Mucosa of stomach (tissue), 1 donor: ENCODE data around the gene PADI3.

Experiments used
- H3K27me3 ChIP-seq: one replicate; pipeline ENCODE4 v1.7.0; 2013; ENCODE audit warnings: mild to moderate bottlenecking, low read length; ENCODE audit not compliant: control insufficient read depth, insufficient read depth
- H3K36me3 ChIP-seq: one replicate; pipeline ENCODE4 v1.7.0; 2013; ENCODE audit warnings: low read length; ENCODE audit not compliant: control insufficient read depth, insufficient read depth
- H3K4me1 ChIP-seq: one replicate; pipeline ENCODE4 v1.7.0; 2013; ENCODE audit warnings: mild to moderate bottlenecking, low read length; ENCODE audit not compliant: control insufficient read depth, insufficient read depth
- H3K4me3 ChIP-seq: one replicate; pipeline ENCODE4 v1.7.0; 2013; ENCODE audit warnings: low read length
- H3K9ac ChIP-seq: one replicate; pipeline ENCODE4 v1.7.0; 2013; ENCODE audit warnings: mild to moderate bottlenecking, low read length, moderate library complexity
- H3K9me3 ChIP-seq: one replicate; pipeline ENCODE4 v1.7.0; 2013; ENCODE audit warnings: mild to moderate bottlenecking, low read length, moderate library complexity; ENCODE audit not compliant: control insufficient read depth
- donor health status: Pancreatic carcinoma.

Gene PADI3

GRCh38 chr1:17301767-17302166, 52.9 kb downstream of the PADI3 start:
- Histone ChIP-seq H3K4me1 (no peaks in the 10 kb centered on the region), H3K9ac (no peak overlapping the region), H3K4me3 (no peak overlapping the region)

GRCh38 chr1:17304151-17304825, 55.4 kb downstream of the PADI3 start:
- H3K36me3 ChIP-seq, result no peaks in the 10 kb centered on the region
- H3K4me1 ChIP-seq, result no peaks in the 10 kb centered on the region
- no peak overlapping the region for H3K9ac ChIP-seq
- H3K4me3 ChIP-seq, result no peak overlapping the region
- peaks cover 16% of the 10 kb centered on the region for H3K27me3 ChIP-seq
- no peaks in the 10 kb centered on the region for H3K9me3 ChIP-seq

More at GRCh38 chr1:17301767-17302166, 52.9 kb downstream of the PADI3 start:
- Histone ChIP-seq H3K27me3 (no peaks in the 10 kb centered on the region), H3K9me3 (no peaks in the 10 kb centered on the region), H3K36me3 (no peaks in the 10 kb centered on the region)

DNA sequence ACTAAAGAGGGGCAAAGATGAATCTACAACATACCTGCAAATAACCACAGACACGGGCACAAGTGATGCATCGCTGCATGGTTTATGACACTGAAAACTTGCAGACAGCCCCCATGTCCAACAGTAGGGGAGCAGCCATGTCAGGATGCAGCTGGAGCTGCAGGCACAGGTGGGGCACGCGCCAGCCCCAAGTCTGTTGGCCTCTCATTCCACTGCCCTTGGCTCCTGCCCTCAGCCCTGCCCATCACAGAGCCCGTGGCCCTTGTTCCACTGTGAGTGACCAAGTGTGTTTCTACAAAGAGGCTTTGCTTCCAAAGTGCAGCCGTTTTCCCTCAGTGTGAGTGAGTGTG, 55.9 kb downstream of the PADI3 start:
- Histone ChIP-seq H3K4me1 (no peaks in the 10 kb centered on the region), H3K9me3 (no peaks in the 10 kb centered on the region), H3K9ac (no peak overlapping the region), H3K36me3 (no peaks in the 10 kb centered on the region), H3K4me3 (no peak overlapping the region), H3K27me3 (peaks cover 20% of the 10 kb centered on the region)

DNA sequence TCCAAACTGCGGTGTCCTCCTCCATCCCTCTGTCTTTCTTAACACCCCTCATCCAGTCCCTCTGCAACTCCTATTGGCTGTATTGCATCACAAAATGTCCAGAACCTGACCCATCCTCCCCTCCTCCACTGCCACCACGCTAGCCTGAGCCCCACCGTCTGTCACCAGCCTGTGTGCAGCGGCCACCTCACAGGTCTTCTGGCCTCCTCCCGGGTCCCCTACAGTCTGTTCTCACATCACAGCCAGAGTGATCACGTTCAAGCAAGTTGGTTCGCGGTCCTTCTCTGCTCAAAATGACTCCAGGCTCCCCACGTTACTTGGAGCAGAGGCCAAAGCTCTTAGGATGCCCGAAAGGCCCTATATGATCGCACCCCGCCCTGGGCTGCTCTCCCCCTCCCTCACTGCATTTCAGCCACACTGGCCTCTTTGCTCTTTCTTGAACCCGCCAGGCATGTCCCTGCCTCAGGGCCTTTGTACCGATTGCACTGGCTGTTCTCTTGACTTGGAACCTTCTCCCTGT, 56.7 kb downstream of the PADI3 start:
- Histone ChIP-seq H3K27me3 (peaks cover 27% of the 10 kb centered on the region), H3K4me3 (no peak overlapping the region), H3K9ac (no peak overlapping the region), H3K36me3 (no peaks in the 10 kb centered on the region), H3K9me3 (no peaks in the 10 kb centered on the region), H3K4me1 (no peaks in the 10 kb centered on the region)

DNA sequence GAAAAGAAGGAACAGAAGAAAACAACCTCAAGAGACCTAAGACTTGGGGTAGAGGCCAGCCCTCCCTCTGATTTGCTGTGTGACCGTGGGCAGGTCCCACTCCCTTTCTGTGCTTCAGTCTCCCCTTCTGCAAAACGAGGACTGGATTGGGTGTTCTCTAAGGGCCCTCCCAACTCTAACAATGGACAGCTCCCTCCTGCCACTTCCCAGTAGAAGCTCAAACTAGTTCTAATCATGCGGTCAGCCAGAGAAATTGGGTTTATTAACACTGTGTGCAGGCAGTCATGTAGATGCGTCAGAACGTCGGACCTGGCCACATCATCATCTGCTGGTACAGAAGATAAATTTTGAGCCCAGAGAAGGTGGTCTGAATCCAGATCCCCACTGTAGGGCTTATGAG, 57.5 kb downstream of the PADI3 start:
- Histone ChIP-seq H3K9me3 (no peaks in the 10 kb centered on the region), H3K36me3 (no peaks in the 10 kb centered on the region), H3K4me3 (no peak overlapping the region), H3K9ac (no peak overlapping the region), H3K27me3 (peaks cover 27% of the 10 kb centered on the region), H3K4me1 (no peaks in the 10 kb centered on the region)

GRCh38 chr1:17306921-17307320, 58.0 kb downstream of the PADI3 start:
- no peak overlapping the region for H3K4me3 ChIP-seq
- H3K4me1 ChIP-seq, result no peaks in the 10 kb centered on the region
- H3K36me3 ChIP-seq, result no peaks in the 10 kb centered on the region
- H3K9me3 ChIP-seq, result no peaks in the 10 kb centered on the region
- no peak overlapping the region for H3K9ac ChIP-seq
- H3K27me3 ChIP-seq, result peaks cover 27% of the 10 kb centered on the region

- peaks cover 27% of the 10 kb centered on the region for H3K27me3 ChIP-seq
- no peaks in the 10 kb centered on the region for H3K36me3 ChIP-seq
- H3K4me1 ChIP-seq, result no peaks in the 10 kb centered on the region
- no peaks in the 10 kb centered on the region for H3K9me3 ChIP-seq
- H3K4me3 ChIP-seq, result no peak overlapping the region
- H3K9ac ChIP-seq, result no peak overlapping the region
These were observed 58.4 kb downstream of the PADI3 start for GRCh38 chr1:17307329-17307728.

DNA sequence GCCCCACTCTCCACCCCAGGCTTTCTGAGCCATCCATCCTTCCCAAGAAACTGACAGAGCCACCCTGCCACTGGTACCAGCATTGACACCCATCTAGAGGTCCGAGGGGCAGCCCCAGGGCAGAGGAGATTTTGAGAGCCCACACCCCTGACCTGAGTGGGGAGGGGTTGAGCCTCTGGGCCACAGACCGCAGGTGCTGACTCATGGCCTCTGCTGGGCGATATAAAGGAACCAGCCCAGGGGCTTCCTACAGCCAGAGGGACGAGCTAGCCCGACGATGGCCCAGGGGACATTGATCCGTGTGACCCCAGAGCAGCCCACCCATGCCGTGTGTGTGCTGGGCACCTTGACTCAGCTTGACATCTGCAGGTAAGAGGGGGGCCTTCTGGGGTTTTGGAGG, 59.0 kb downstream of the PADI3 start, which contains the start of gene PADI4:
PADI4 (plus strand) TSS at position 252 of the 400 bp plus-strand sequence; CDS start at position 278, 26 bp downstream.
- H3K9me3 ChIP-seq, result no peaks in the 10 kb centered on the region
- peaks cover 27% of the 10 kb centered on the region for H3K27me3 ChIP-seq
- no peaks in the 10 kb centered on the region for H3K36me3 ChIP-seq
- H3K4me3 ChIP-seq, result no peak within 1 kb of the TSS
- H3K4me1 ChIP-seq, result no peaks in the 10 kb centered on the region
- H3K9ac ChIP-seq, result no peak within 1 kb of the TSS

DNA sequence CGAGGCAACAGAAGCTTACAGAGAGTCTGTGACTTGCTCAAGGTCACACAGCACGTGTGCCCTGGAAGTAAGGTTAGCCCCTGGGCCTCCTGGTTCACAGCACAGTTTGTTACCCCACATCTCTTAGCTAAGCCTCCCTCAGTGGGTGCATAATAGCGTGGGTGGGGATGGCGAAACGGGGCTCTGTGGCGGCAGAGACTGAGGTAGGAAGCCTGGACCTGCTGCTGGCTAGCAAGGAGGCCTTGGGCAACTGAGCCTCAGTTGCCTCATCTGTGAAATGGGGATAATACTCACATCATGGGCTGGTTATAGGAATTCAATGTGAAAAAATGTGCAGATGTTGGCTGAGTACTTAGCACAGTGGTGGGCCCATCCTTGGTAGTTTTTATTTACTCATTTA, 59.7 kb downstream of the PADI3 start:
- Histone ChIP-seq H3K9me3 (no peaks in the 10 kb centered on the region), H3K36me3 (no peaks in the 10 kb centered on the region), H3K4me1 (no peaks in the 10 kb centered on the region), H3K4me3 (no peak overlapping the region), H3K27me3 (peaks cover 27% of the 10 kb centered on the region), H3K9ac (no peak overlapping the region)

DNA sequence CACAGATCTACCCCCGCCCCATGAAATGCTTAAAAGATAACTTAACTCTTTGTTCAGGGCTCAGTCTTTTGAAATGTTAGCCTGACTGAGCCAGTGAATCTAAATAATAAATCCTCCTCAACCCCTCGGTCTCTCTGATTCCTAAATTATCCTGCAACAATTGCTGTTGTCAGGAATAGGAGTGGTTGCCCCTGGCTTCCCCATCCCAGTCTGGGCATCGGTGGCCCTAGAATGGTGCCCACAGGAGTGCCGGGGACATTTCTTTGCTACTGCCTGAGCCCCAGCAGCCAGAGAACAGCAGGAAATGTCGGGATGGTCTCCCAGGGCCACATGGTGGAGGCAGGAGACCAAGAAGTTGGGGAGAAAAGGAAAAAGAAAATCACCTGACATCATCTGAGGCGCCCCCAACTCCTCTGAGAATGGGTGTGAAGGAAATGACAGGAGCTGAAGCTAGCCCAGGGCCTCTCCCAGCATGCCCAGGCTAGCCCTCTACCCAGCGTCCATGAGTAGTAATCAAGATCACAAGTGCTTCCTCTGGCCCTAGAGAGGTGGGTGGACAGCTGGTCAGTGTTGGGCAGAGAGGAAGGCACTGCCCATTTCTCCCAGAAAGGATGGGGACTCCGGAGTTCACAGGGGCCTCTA, 60.6 kb downstream of the PADI3 start:
- no peak overlapping the region for H3K9ac ChIP-seq
- peaks cover 27% of the 10 kb centered on the region for H3K27me3 ChIP-seq
- H3K36me3 ChIP-seq, result no peaks in the 10 kb centered on the region
- no peak overlapping the region for H3K4me3 ChIP-seq
- H3K4me1 ChIP-seq, result no peaks in the 10 kb centered on the region
- H3K9me3 ChIP-seq, result no peaks in the 10 kb centered on the region

DNA sequence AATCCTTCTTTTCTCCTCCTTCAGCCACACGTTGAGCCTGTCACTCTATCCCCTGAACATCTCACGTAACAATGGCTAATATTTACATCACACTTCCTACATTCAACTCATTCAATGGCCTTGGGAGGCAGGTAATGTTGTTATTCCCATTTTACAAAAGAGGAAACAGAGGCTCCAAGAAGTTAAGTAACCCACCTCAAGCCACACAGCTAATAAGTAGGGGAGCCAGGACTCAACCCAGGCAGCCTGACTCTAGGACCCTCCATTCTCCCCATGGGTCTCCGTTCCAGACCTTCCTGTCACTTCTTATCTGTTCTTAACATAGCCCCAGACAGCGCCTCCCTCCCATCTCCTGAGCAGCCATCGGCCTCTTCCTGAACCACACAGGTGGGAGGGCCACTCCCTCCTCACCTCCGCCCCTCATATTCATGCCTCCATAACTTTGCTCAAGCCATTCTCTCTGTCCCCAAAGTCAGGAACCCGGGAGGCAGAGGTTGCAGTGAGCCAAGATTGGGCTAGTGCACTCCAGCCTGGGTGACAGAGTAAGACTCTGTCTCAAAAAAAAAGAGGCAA, 61.3 kb downstream of the PADI3 start:
- Histone ChIP-seq H3K4me1 (no peaks in the 10 kb centered on the region), H3K4me3 (no peak overlapping the region), H3K36me3 (no peaks in the 10 kb centered on the region), H3K9me3 (no peaks in the 10 kb centered on the region), H3K27me3 (peaks cover 27% of the 10 kb centered on the region), H3K9ac (no peak overlapping the region)

DNA sequence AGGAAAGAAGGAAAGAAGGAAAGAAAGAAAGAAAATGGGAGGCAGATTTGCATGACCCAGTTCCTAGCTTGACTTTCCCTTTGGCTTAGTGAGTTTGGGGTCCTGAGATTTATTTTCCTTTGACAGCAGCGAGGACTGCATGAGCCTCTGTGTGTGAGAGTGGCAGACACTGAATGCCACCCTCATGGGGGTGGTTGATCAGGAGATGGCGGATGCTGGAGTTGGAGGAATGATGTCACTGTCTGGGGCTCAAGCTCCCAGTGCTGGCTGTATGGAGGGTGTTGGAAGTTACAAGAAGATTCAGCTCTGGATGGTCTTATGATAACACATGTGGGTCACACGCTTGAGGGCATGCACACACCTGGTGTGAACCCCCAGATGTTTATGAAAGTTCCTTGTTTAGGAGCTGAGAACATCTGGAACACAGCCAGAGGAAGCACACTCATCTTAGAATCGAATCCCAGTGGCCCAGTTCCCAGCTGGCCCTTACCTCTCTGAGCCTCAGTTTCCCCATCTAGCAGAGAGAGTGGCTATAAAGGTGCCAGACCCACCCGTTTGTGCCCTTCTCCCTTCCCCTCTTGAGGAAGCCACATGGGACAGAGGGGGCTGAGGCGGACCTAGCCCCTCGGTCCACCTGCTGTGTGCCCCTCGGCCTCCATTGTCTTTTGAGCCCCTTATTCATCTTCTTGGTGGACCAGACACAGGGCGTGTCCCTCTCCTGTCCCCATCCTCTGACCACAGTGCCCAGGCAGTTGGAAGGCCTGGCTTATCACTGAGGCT, 64.8 kb downstream of the PADI3 start:
- Histone ChIP-seq H3K9ac (no peak overlapping the region), H3K4me3 (no peak overlapping the region), H3K36me3 (no peaks in the 10 kb centered on the region), H3K4me1 (no peaks in the 10 kb centered on the region), H3K27me3 (peaks cover 13% of the 10 kb centered on the region), H3K9me3 (no peaks in the 10 kb centered on the region)
